Measurements from ENCODE around the gene CENPF.

- no peak for TF ChIP-seq POLR2A (IDR thresholded peaks at IDR 0.05)
- TF ChIP-seq CTCF (IDR thresholded peaks at IDR 0.05) = no peak
Observed at GRCh38 chr1:214593158-214593557, 9.8 kb upstream of the CENPF start.

Data from esophagus squamous epithelium (tissue), 4 donors.